Activated CD8-positive, alpha-beta memory T cell treated with anti-CD3 and anti-CD28 coated beads for 48 hours (primary cell): ENCODE data around the gene LRP3.
A peak's percentile ranks its signal among the peaks of the same experiment; 100 is the strongest.
"Not testable (repeated sequence)": the region's sequence is repeated elsewhere in the genome, so short reads cannot be mapped to it uniquely, and the experiment has no call there.

Source experiments
- DNase-seq, 3 experiments: peaks; one replicate each; pipeline ENCODE4 v3.0.0-alpha.2; 2020; ENCODE audit warnings: low read depth in 2 of 3, low spot score in 2 of 3

The LRP3 gene

DNA sequence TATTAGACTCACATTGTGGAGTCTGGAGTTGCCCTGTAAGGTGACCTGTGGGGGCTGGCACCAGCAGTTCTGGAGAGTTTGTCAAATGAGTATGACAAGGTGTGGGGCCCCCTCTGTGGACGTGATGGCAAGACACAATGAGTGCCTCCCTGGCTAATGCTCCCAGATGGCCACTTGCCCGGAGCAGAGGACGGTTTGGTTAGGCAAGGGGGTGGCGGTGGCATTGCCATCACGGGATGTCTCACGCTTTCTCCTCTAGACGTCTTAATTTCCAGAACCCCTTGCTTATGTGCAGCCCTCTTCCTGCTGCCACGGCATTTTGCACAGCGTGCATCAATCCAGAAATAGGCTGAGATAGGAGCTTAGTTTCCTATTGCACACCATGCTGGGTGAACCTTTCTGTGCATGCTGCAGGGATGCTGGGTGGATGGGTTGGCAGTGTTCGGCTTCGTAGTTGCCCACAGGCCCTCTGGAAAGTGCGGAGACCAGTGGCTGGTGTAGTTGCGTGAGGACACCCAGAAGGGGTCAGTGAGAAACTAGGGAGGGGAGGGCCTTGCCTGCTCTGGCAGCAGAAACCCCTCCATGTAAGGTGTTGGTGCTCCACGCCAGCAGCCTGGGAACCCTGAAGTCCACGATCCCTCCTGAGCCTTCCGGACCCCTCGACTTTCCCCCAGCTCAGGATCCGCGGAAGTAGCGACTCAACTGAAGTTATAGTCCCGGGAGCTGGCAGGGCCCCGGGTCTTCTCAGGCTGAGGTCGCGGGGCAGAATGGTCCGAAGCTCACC is 18.1 kb upstream of the LRP3 start:
- no peak for DNase-seq

DNA sequence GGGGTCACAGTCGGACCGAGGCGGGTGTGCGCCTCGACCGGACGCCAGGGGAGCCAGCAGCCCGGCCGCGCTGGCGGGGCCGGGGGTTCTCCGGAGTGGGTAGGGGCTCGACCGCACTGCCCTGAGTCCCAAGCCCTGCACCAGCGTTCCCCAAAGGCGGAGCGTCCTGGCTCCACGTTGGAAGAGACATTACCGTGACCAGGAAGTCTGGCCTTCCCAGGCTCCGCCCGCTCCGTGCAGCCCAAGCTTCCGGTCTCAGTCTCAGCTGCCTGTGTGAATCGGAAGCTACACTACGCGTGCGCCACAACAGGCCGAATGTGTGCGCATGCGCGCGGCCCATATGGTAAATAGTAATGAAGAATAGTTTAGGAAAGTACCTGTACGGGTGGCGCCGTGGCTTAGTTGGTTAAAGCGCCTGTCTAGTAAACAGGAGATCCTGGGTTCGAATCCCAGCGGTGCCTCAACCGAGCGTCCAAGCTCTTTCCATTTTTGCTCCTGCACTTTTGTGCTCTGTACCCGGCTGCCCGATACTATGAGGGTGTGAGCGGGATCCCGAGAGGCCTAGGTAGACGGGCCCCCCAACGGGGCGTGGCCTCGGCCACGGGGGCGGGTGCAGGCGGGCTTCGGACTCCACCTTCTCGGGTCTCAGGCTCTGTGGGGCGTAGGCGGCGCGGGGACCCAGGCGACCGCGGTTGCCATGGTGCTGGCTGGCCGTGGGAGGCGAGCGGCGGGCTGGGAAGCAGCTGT is 17.3 kb upstream of the LRP3 start:
- peak; percentile 97 to 100 (median 99) for DNase-seq

DNA sequence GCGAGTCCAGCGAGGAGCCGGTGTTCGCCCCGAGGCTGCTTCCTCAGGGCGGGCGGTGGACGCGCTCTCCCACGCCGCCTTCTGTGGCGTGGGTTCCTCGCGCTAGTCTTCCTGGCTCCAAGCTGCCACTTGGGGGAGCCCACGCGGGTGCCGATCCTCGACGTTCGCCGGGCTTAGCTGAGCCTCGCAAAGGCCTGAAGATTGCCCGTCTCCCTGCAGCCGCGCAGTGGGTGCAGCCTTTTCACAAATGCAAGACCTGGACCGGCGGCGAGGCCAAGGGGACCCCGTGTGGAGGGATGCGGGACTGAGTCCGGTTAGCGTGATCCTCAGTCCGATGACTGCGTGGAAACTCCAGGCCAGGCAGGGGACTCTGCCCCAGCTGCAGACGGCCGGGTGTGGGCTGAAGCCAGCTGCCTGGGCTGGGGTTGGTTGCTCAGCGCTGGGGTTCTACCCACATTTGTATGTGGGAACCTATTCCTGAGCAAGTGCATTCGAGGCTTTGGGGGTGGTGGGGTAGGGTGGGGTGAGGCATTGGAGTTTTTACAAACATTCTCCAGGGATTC is 16.6 kb upstream of the LRP3 start:
- no peak for DNase-seq

DNA sequence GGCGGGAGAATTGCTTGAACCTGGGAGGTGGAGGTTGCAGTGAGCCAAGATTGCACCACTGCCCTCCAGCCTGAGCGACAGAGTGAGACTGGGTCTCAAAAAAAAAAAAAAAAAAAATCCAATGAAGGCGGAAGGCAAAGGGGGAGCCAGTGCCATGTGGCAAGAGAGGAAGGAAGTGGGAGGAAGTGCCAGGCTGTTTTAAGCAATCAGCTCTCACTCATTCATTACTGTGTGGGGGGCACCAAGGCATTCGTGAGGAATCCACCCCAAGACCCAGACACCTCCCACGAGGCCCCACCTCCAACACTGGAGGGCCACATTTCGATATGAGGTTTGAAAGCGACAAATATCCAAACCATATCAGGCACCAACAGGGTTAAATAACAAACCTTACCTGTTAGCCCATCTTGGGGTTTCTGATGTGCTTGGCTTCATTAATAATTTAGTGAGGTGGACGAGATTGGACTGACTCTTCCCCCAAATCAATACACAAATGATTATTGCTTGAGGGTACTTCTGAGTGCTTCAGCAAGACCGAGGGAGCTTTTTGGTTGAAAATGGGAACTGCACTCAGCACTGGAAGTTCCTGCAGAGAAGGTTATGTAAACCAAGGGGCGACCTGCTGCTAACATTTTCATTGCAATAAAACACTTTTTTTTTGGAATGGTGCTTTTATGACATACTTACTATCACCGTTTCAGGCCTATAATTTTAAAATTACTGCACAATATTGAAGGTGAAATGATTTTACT is 7.5 kb upstream of the LRP3 start:
- no peak for DNase-seq

DNA sequence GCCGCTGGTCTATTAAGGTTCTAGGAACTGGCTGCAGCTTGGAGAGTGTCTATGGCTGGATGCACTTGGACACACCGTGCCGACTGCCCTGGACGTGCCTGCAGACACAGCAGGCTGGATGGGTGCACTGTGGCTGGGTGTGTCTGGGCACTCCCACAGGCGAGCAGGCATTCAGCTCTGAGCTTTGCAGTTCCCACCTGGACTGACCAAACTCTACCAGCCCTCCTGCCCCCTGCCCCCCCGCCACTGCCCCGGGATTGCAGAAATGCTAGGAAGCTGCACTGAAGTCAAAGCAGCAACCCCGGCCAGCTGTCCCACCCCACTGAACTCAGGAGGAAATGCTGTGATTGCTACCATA is 7.0 kb upstream of the LRP3 start:
- DNase-seq: no peak

DNA sequence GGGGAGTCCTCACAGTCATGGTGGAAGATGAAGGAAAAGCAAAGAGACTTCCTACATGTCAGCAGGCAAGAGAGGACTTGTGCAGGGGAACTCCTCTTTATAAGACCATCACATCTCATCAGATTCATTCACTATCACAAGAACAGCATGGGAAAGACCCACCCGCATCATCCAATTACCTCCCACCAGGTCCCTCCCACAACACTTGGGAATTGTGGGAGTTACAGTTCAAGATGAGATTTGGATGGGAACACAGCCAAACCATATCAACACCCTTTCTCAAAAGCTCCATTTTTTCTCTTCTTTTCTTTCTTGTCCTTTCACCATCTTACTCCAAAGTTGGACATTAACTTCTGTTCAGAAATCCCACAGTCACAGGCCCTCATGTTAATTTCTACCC is 4.7 kb upstream of the LRP3 start:
- no peak for DNase-seq

DNA sequence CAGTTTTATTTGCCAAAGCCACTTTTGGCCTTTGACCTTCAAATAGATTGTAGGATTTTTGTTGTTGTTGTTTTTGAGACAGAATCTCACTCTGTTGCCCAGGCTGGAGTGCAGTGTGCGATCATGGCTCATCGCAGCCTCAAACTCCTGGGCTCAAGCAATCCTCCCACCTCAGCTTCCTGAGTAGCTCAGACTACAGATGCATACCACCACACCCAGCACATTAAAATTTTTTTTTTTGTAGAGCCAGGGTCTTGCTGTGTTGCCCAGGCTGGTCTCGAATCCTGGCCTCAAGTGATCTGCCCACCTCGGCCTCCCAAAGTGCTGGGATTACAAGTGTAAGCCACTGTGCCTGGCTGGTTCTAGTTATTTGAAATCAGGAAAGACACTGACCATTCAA is 3.0 kb upstream of the LRP3 start:
- not testable (repeated sequence) for DNase-seq

DNA sequence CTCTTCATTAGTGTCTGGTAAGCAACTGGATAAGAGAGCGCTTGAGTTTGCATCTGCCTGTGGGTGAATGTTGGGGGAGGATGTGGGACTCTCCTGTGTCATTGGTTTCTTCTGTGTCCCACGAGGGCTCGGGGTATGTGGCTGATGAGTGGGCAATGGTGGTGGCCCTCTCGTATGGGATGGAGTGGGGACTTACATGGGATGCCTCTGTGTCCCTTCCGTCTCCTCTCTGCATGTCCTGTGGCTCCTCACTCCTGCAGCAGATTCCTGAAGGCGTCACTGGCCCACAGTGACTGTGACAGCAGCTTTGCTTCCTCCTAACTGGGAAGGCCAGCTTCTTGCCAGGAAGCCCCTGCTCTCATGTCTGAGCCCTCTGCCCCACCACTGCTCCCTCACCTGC is 2.6 kb upstream of the LRP3 start:
- DNase-seq: no peak

DNA sequence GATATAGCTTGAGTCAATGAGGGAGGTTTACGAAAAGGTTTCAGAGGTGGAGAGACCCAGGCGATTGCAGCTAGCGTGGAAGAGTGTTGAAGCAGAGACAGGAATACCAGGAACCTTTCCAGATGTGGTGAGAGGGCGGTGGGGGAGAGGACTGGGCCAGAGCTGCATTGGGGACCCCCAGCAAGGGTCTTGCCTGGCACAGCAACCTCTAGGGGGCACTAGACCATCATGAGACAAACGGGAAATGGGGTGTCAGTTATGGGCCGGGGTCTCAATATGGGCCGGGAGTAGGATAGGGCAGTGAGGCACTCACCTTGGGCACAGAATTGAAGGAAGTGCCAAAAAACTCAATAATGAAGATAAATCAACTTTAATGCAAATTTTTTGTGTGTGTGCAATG is 2.1 kb upstream of the LRP3 start:
- no peak for DNase-seq

DNA sequence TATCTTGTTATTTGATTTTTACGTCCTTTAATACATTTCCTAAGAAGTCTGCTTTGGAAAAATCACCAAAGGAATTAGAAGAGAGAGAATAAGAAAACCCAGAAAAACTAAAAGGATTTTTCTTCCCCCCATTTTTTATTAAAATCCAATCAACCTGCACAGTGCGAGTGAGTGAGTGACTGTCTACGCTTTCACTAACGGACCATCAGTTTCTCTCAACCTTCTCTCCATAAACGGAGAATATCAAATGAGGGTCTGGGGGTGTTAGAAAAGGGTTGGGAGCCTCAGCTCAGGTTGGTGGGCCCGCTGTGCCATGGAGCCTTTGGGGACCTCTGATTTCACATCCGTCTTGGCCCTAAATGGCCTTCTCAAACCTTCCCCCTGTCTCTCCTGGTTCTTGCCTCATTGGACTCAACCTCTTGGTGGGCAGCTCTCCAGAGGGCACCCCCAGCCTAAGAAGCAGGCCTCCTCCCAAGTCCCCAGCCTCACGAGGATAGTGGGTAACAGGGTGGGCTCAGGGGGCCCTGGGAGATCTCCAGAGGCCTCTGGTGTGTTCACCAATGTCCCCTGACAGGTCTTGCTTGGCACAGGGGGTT is 763 bp upstream of the LRP3 start:
- no peak for DNase-seq

DNA sequence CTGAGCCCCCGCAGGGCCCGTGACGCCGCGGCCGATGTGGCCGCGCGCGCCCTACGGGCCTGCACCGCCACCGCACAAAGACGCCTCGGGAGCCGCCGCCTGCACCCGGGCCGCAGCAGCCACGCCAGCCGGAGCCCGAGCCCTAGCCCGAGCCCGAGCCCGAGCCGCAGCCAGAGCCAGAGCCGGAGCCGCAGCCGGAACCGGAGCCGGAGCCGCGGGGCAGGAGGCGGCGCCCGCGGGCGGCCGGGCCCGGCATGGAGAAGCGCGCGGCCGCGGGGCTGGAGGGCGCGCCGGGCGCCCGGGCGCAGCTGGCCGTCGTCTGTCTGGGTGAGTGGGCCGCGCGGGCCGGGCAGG is 379 bp downstream of the LRP3 start:
- no peak for DNase-seq

DNA sequence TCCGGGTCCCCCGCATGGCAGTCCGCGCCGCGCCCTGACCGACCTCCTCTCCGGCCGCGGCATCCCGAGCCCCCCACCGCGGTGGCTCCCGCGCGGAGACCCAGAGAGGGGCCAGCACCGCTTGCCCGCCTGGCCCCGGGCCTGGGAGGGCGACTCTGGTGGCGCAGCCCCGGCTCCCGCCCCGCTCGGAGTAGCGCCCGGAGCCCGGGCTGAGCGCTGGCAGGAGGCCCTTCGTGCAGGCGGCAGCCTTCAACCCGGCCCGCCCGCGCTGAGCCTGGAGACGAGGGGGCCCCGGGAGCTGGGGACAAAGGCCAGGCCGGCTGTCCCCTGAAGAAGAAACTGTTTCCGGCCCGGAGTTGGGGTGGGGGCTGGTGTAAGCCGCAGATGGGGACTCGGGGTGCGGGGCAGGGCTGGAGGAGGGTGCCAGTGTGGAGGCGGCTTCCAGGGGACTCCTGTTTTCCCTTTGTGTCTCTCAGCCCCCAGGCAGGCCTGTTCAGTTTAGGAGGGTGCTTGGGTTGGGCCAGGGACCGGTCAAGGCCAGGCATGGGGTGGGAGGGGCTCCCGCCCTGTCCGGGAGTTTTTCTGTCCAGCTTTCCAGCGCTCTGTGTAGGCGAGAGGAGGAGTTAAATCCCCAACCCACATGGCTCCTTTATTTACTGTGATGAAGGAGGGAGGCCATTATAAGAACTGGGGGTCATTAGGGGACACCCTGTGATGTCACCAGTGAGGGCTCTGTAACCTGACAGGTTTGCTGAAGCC is 935 bp downstream of the LRP3 start:
- no peak for DNase-seq

DNA sequence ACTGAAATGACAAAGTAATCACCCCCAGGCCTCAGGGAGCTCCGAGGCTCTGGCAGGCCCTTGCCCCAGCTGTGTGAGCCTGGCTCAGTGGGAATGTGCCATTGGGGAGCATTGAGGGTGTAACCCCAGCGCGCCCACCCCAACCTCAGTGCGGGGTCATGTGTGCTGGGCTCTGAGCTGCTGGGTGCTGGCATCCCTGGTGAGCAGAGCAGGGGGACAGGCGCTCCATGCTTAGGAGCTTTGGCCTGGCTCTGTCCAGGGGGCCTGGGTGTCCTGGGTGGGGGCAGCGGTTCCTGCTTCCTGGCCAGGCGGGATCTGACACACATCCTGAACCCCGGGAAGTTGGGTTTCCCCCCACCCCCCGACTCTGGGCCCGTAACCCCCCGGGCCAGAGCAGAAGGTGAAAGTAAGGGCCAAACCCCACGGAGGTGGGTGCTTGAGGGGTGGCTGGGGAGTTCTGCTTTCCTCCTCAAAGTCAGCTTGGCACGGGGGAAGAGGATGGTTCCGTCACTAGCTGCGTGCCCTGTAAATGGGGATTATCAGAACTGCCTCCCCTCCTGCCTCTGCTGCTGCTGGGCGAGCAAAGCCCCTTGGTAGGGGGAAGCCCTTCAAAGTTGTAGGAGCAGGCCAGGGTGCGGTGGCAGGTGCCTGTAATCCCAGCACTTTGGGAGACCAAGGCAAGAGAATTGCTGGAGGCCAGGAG is 1.7 kb downstream of the LRP3 start:
- no peak for DNase-seq

DNA sequence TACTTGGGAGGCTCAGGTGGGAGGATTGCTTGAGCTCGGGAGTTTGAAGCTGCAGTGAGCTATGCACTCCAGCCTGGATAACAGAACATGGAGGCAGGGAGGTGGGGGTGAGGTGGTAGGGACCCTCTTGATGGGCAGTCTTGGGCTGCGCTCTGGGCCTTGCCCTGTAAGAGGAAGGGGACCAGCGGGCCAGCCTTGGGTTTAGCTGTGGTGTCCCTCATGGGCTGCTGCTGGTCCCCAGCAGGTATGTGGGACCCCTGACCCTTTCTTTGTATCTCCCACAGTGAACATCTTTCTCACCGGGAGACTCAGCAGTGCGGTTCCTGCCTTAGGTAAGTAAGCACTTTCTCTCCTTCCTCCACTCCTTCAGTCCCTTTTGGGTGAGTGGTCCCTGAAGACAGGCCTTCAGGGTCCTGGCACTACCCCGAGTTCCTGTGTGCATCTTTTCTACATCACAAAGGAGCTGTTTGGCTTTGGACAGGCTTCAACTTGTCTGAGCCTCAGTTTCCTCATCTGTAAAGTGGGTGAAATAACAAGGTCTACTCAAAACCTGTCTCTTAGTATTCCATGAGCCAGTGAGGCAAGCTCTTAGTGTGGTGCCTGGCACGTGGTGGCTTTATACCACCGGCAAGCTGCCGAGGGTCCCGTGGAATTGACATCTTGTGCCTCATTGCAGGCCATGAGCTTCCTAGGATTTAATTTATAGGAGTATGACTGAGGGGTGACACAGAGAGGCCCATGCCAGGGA is 2.5 kb downstream of the LRP3 start:
- DNase-seq: no peak

DNA sequence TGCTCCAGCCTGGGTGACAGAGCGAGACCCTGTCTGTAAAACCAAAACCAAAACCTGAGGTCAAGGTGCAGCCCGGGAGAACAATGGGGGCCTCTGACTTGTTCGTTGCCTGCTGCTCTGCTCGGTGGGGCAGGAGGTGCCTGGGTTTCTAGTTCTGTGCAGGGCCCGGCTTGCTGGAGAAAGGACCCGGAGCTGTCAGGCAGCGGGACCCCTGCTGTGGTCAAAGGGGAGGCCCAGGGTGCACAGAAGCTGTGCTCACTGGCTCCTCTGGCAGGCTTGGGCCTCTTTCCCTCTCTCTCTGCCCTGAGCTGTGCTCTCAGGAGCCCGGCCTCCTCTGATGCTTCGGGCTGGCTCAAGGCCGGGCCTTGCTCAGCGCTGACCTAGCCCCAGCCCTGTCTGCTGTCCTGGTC is 3.5 kb downstream of the LRP3 start:
- DNase-seq: no peak

DNA sequence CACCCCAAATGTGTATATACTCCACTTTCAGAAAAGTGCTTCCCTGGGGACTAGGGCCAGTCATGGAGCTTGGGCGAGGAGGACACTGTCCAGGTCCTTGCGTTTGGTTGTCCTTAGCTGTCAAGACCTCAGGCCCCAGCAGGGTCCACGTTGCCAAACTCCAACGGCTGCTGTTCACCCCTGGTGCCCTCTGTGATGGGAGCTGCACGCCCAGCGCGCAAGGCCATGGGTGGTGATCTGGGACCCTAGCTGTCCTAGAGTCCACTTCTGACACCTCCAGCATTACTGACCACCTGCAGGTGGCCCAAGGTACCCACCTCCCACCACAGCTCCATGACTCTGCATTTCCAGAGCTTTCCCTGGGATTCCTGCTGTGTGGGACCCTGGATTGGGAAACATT is 4.0 kb downstream of the LRP3 start:
- DNase-seq: no peak

DNA sequence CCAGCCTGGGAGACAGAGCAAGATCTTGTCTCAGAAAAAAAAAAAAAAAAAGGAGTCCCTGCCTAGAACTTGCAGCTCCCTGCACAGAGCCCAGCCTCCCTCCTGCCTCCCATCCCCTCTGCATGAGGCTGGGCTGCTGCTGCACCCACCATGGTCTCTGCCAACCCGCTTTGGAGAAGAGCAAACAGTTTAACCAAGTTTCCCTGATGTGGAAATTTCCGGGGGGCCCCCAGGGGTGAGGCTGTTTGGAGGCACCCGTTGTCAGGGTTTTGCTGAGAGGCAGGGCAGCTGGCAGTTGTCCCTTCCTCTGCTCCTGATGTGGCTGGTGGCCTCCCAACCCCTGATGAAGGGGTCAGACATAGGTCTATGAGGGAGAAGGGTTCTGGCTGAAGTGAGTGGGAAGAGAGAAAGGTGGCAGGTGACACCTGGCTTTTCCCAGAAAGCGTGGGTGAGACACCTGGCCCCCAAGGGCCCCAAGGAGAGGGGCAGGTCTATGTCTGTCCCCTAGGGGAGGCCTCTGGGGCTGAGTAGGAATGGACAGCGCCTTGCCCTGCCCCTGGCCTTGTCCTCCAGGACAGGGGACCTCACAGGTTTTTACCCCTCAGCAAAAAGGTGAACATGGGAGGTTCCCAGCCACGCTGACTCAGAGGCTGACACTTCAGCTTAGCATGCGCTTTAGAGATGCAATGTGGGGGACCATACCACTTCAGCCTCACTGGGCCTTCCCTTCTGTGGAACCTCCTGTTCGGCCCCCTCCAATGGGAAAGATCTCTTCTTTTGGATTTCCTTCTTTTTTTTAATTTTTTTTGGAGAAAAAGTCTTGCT is 5.5 kb downstream of the LRP3 start:
- DNase-seq: no peak

DNA sequence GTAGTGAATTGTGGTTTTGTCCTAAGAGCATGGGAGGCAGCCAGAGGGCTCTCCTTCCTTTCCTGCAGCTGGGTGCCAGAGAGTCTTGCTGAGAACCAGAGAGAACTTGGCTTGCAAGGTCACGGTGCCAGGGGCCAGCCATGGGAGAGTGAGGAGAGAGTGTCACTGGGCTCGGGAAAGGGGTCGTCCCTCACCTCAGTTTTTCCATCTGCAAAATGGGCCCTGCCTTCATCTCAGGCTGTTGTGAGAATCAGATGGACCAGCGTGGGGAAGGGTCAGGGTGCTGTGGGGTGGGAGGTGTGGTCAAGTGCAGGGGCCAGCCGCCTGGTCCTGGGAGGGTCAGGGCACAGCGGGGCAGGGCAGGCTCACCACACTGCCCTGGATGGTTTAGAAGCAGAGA is 7.3 kb downstream of the LRP3 start:
- no peak for DNase-seq
